CD4-positive, alpha-beta T cell treated with Interleukin-17A for 1 hour (primary cell): ENCODE results near the gene UQCRC1.

Source experiments
- DNase-seq: peaks from one replicate; pipeline ENCODE4 v3.0.0-alpha.2; 2020

Gene UQCRC1

GRCh38 chr3:48633256-48633655 lies 23.8 kb upstream of the UQCRC1 start:
- DNase-seq = no peak

DNA sequence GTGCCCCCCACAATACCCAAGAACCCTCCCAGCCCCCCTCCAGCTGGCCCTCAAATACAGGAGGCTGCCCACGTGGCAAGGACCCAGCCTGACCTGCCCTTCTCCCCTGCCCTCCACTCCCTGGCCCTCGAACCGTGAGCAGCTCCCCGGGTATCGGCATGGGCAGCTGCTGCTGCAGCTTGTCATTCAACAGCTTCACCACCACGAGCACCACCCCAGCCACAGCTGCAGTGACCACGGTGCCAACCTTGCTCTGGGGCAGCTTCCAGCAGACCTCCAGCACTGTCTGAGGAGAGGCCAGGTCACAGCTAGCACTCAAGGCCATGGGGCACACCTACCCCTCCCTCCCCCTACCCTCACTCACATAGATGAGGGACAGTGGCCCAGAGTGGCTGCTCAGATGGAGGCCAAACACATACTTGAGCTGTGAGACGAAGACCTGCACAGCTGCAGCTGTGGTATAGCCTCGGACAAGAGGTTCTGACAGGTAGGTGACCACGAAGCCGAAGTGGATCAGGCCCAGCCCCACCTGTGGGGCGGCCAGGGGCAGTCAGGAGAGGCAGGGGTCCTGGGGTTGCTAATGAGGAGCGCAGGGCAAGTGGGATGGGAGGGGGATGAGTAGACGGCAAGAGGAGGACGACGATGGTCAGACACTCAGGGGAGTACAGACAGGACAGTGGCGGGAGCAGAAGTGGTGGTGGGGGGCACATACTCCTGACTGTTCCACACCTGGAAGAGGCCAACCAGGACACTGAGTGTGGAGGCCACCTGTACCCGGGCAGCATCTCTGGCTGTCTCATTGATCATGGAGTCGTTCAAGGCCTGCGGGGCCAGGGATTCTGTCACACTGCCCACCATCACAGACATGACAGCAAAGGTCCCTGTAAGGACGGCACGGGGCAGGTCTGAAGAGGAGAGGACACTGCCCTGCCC lies 22.3 kb upstream of the UQCRC1 start:
- DNase-seq = no peak

DNA sequence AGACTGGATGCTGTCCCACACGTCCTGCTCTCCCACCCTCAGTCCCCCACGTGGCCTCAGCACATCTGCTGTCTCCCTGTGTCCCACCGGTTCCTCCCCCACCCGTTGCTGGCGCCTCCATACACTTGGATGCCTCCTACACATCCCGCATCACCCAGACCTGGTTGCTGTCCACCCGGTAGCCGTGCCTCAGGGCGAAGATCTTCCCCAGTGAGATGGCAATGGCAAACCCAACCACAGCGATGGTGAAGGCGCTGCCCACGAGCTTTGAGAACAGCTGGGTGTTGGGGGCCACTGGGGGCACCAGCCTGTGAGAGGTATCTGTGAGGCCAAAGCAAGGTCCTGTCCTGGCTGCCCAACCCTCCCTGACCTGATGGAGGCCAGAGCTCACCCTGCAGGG lies 21.4 kb upstream of the UQCRC1 start:
- DNase-seq = no peak

DNA sequence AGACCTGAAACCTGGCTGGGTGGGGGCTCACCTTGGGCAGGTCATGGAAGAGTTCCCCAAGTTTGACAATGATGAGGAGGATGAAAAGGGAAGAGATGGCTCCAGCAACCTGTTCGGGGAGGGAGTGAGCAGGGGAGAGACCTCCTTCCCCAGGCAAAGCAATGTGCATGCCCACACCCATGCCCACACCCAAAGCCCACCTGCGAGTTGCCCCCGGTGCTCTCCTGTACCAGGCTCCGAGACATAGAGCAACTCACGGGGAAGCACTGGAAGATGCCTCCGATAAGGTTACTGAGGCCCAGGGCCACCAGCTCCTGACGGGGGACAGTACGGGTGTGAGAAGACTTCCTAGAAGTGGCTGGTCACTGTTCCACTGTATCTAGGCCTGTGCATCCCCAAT lies 21.0 kb upstream of the UQCRC1 start:
- DNase-seq = no peak

DNA sequence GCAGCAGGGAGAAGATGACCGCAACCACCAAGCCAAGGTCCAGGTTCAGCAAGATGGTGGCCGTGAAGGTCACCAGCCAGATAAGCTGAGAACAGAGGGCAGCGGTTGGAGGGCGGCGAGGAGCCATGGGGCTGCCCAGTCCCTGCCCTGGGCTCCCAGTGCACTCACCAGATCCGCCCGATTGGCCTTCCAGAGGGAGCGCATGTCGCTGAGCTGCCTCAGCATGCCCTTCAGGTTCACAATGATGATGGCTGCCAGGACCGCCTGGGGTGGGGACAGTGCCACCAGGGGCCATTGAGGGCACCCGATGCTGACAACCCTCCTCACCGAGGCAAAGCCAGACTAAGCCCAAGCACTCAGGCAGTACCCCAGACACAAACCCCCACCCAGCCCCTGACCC lies 20.4 kb upstream of the UQCRC1 start:
- no peak for DNase-seq

GRCh38 chr3:48628277-48629017 lies 19.0 kb upstream of the UQCRC1 start:
- no peak for DNase-seq

DNA sequence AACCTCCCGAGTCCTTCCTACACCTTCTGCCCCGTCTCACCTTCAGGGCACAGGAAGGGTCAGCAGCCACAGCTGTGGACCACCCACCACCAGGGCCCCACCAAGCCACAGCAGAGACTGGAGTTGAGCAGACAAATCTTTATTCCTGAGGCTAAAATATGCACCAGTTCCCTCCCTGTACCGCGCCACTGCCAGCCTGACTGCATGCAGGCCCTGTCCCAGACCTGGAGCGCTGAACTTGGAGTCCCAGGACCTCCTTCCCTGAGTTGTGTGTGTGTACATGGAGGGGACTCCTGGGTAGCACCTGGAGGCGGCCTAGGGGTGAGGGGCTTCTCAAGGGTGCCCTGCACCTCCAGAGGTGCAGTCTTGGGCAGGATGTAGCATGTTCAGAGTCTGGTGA lies 16.2 kb upstream of the UQCRC1 start:
- DNase-seq = no peak

DNA sequence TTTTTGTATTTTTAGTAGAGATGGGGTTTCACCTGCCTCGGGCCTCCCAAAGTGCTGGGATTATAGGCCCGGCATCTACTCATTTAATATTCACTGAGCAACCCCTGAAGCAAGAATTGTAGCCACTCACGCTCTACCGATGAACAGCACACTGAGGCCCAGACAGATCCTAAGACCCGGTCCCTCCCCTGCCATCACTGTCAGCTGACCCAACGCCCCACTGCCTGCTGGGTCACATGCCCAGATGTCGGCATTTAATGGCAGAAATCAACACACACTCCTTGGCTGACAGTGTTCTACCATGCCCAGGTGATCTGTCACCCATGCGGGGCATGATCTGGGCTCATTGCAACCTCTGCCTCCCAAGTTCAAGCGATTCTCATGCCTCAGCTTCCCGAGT lies 15.3 kb upstream of the UQCRC1 start:
- DNase-seq = no peak

DNA sequence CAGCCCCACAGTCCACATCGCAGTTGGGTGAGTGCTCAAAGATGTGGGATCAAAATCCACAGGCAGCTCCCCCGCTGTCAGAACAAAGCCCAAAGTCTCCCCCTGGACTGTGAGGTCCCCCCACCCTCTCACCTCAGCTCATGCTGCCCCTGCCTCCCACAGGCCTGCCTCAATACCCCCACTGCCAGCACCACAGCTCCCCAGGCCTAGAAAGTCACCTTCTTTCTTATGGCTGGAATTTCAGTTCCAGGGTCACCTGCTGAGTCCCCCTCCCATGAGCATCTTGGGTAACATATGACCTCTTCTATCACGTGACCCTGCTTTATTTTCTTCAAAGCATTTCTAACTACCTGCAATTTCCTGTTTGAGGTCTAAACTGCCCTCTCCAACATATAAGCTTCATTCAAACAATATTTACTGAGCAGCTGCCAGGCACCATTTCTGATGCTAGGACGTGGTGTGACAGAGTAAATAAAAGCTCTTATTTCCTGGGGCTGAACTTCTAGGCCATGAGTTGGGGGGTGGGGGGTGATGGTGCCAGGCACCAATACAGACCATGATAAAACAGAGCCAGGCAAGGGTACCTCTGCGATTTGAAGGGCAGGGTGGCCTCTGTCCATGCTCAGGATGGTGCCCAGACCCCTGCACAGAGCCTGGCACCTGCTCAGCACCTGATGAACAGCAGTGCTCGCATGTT lies 14.6 kb upstream of the UQCRC1 start:
- no peak for DNase-seq

DNA sequence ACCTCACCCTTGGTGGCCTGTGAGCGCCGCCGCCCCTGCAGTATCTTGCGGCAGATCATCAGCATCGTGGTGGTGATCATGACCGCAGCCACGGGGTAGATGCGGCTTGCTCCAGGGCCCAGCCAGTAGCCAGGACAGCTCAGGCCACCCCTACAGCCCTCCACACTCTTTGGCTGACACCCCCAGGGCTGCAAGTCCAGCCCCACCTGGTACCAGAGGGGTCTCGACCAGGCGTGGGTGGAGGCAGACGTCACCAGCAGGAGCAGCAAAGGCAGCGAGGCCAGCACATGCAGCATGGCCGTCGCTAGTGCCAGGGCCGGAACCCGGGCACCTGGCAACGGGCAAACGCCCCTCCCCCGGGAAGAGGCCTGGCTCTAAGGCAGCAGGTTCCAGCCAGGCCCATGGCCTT lies 12.0 kb upstream of the UQCRC1 start, which contains the start of gene TMEM89:
Gene TMEM89 (minus strand): TSS at position 309 of the 409 bp plus-strand sequence. CDS start 13 bp downstream, at position 296.
- DNase-seq = no peak

GRCh38 chr3:48619541-48620524 lies 10.4 kb upstream of the UQCRC1 start:
- no peak for DNase-seq

DNA sequence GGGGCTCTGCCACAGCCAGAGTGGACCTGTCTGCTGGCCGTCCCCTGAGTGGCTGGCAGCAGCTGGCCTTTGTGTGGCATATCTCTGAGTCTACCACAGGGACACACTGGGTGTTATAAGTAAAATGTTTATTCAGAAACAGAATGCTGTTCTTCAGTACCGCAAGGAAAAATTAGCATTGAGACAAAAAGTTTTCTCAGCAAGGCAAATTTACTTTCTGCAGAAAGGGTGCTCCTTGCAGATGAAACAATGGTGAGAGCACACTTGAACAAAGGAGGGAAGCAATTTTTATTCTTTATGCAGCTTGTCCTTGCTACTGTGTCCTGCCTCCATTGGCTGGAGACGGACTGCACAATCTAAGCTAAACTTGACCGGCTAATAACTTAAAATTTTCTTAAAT lies 8.1 kb upstream of the UQCRC1 start:
- no peak for DNase-seq

- DNase-seq = no peak
These were observed 4.6 kb upstream of the UQCRC1 start for GRCh38 chr3:48614044-48614443.

- no peak for DNase-seq
These were observed 2.9 kb upstream of the UQCRC1 start for GRCh38 chr3:48612309-48612708.

GRCh38 chr3:48607519-48607918 lies 1.9 kb downstream of the UQCRC1 start:
- DNase-seq = no peak

GRCh38 chr3:48601622-48601994 lies 7.8 kb downstream of the UQCRC1 start:
- no peak for DNase-seq

DNA sequence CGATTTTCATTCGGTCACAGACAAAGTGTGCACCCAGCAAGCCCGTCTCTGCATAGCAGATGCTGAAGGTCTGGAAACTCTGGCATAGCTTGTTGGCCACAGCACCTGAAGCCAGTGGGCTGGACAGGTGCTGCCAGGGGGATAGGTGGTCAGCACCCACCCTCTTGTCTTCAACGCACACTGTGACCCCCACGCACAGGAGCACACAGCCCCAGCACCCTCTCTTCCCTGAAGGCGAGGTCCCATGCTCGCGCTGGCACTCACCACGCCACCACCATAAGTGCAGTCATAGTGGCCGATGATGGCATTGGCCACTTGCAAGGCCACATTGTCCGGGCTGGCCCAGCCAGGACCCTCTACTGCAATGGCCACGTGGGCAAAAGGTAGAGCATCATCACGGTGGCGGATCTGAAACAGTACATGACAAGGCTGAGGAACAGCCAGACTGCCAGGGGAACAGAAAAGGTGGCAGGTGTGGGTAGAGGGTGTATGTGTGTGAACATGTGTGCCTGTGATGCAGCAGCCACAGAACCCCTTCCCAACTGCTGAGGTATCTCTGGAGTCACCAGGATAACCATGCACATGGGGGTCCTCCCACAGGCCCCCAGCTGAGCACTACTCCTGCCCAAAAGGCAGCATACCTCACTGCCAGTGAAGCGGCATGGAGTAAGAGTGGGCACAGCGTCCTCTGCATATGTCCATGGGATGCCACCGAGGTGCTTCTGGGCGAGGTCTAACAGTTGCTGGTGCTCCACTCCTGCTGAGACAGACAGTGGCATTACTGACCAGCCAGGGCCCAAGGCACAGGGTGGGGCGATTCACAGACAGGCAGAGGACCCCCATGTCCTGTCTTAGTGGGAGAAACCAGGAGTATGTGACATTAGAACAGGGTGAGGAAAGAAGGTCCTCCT lies 8.5 kb downstream of the UQCRC1 start:
- DNase-seq = no peak

DNA sequence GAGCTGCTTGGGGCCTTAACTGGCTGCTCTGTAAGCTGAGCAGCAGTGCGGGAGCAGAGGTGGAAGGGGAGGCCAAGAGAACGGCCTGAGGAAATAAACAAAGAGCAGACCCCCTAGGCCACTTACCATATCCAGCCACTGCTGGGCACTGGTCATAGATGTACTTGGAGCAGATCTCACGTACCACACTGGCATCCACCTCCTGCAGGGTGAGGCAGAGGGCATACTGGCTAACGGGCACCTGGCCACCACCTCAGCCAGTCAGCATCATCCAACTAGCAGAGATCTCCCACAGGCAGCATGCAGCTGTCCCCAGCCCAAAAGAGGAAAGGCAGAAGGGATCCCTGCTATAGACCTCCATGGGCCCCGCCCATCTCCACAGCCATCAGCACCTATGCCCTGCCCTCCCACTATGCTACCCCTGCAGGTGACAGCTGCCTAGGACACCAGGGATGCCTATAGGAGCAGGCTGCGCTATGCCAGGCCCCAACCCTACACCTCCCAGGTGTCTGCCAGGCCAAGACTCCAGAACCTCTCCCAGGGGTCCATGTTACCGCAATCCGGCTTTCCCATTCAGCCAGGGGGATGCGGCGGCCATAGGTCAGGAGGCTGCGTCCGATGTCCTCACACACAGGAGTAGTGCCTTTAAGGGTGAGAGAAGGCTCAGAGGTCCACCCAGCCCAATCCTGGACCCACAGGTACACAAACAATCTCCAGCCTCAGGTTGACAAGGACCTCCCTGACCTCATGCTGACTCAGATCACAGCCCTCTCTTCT lies 9.7 kb downstream of the UQCRC1 start:
- no peak for DNase-seq

DNA sequence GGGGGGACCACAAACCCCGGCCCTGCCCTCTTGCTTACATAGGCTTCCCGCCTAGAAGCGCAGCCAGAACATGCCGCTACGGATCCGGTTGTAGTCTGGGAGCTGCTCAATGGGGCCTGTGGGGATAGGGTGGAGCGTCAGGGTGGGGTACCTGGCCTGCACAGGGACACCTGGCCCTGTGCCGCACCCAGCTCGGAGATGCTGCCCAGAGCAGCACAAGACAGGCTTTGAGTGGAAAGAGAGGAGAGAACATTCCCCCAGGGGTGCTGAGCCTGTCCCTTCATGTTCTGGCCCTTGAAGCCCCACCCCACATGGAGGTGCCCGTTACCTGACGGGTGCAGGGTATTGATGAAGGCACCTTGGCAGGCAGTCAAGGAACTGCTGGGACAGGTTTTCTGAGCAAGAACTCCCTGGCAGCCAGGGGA lies 10.4 kb downstream of the UQCRC1 start:
- no peak for DNase-seq
